ENCODE results near the gene BRMS1L. TPM values are rescaled to one million over a fixed set of nuclear protein-coding genes. Genes with fewer than 3 reads are reported as not detected.

BRMS1L gene
- total and polyA plus RNA-seq, 2 donors (not counting 1 experiment from before 2014, with no cell fraction given): 3.3 to 9.5 TPM

DNA sequence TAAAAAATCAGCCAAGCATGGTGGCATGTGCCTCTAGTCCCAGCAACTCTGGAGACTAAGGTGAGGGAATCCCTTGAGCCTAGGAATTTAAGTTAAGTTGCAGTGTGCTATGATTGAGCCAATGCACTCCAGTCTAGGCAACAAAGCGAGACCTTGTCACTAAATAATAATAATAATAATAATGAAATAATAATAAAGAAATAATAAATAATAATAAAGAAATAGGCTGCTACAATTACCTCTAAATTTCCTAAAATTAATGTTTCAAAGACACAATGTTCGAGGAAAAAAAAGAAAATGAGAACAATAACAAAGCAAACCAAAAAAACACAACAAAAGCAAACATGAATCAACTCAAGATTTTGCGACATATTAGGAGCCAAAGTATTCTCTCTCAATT is 46.8 kb upstream of the BRMS1L start:
- Histone ChIP-seq H3K9me3 (ENCODE audit: control insufficient read depth, insufficient read depth, low read depth, low read length) (no peaks in the 10 kb centered on the region), H3K27ac (ENCODE audit: insufficient read depth, low read length) (no peak overlapping the region), H3K27me3 (ENCODE audit: control insufficient read depth, insufficient read depth, low read length) (no peaks in the 10 kb centered on the region), H3K4me1 (ENCODE audit: control insufficient read depth, extremely low read depth, insufficient read depth, low read length) (no peaks in the 10 kb centered on the region), H3K79me2 (ENCODE audit: control insufficient read depth, insufficient read depth, low read length) (peaks cover 2% of the 10 kb centered on the region), H3K4me3 (replicated peaks in 1 of 4; ENCODE audit: control extremely low read depth in 1 of 4, insufficient read depth in 1 of 4, low read depth in 3 of 4, low read length in 4 of 4) (no peak overlapping the region), H3K4me2 (ENCODE audit: extremely low read depth, insufficient read depth, low read length) (no peak overlapping the region), H4K20me1 (ENCODE audit: control insufficient read depth, extremely low read depth, insufficient read depth, low read length) (no peaks in the 10 kb centered on the region), H2AFZ (ENCODE audit: low read length) (no peak overlapping the region), H3K9ac (ENCODE audit: insufficient read depth, low read length) (no peak overlapping the region), H3K36me3 (ENCODE audit: control insufficient read depth, insufficient read depth, low read length) (no peaks in the 10 kb centered on the region)
- no peak for DNase-seq (ENCODE audit: low read depth in 2 of 2)
- TF ChIP-seq CTCF (conservative IDR thresholded peaks at IDR 0.05 in 1 of 2, IDR thresholded peaks at IDR 0.05 in 1 of 2; ENCODE audit: low read depth in 1 of 2, low read length in 2 of 2) (no peak), EZH2 (IDR thresholded peaks at IDR 0.05; ENCODE audit: low read length, missing control alignments) (no peak)

GRCh38 chr14:35783699-35784098 is 42.4 kb upstream of the BRMS1L start:
- no peaks in the 10 kb centered on the region for H3K27me3 ChIP-seq (ENCODE audit: control insufficient read depth, insufficient read depth, low read length)
- TF ChIP-seq CTCF (conservative IDR thresholded peaks at IDR 0.05 in 1 of 2, IDR thresholded peaks at IDR 0.05 in 1 of 2; ENCODE audit: low read depth in 1 of 2, low read length in 2 of 2): no peak
- TF ChIP-seq EZH2 (IDR thresholded peaks at IDR 0.05; ENCODE audit: low read length, missing control alignments): no peak
- no peak overlapping the region for H3K4me2 ChIP-seq (ENCODE audit: extremely low read depth, insufficient read depth, low read length)
- H2AFZ ChIP-seq (ENCODE audit: low read length): no peak overlapping the region
- H3K36me3 ChIP-seq (ENCODE audit: control insufficient read depth, insufficient read depth, low read length): no peaks in the 10 kb centered on the region
- H3K27ac ChIP-seq (ENCODE audit: insufficient read depth, low read length): no peak overlapping the region
- H3K9ac ChIP-seq (ENCODE audit: insufficient read depth, low read length): no peak overlapping the region
- H3K4me3 ChIP-seq (replicated peaks in 1 of 4; ENCODE audit: control extremely low read depth in 1 of 4, insufficient read depth in 1 of 4, low read depth in 3 of 4, low read length in 4 of 4): no peak overlapping the region
- H3K4me1 ChIP-seq (ENCODE audit: control insufficient read depth, extremely low read depth, insufficient read depth, low read length): no peaks in the 10 kb centered on the region
- DNase-seq (ENCODE audit: low read depth in 2 of 2): no peak
- H4K20me1 ChIP-seq (ENCODE audit: control insufficient read depth, extremely low read depth, insufficient read depth, low read length): no peaks in the 10 kb centered on the region
- no peaks in the 10 kb centered on the region for H3K9me3 ChIP-seq (ENCODE audit: control insufficient read depth, insufficient read depth, low read depth, low read length)
- peaks cover 2% of the 10 kb centered on the region for H3K79me2 ChIP-seq (ENCODE audit: control insufficient read depth, insufficient read depth, low read length)

GRCh38 chr14:35786856-35787255 is 39.3 kb upstream of the BRMS1L start:
- Histone ChIP-seq H3K9ac (ENCODE audit: insufficient read depth, low read length) (no peak overlapping the region), H2AFZ (ENCODE audit: low read length) (no peak overlapping the region), H3K36me3 (ENCODE audit: control insufficient read depth, insufficient read depth, low read length) (no peaks in the 10 kb centered on the region), H3K27ac (ENCODE audit: insufficient read depth, low read length) (no peak overlapping the region), H3K4me3 (replicated peaks in 1 of 4; ENCODE audit: control extremely low read depth in 1 of 4, insufficient read depth in 1 of 4, low read depth in 3 of 4, low read length in 4 of 4) (no peak overlapping the region), H3K79me2 (ENCODE audit: control insufficient read depth, insufficient read depth, low read length) (peaks cover 2% of the 10 kb centered on the region), H4K20me1 (ENCODE audit: control insufficient read depth, extremely low read depth, insufficient read depth, low read length) (no peaks in the 10 kb centered on the region), H3K4me1 (ENCODE audit: control insufficient read depth, extremely low read depth, insufficient read depth, low read length) (no peaks in the 10 kb centered on the region), H3K9me3 (ENCODE audit: control insufficient read depth, insufficient read depth, low read depth, low read length) (no peaks in the 10 kb centered on the region), H3K4me2 (ENCODE audit: extremely low read depth, insufficient read depth, low read length) (no peak overlapping the region), H3K27me3 (ENCODE audit: control insufficient read depth, insufficient read depth, low read length) (no peaks in the 10 kb centered on the region)
- TF ChIP-seq EZH2 (IDR thresholded peaks at IDR 0.05; ENCODE audit: low read length, missing control alignments) (no peak), CTCF (conservative IDR thresholded peaks at IDR 0.05 in 1 of 2, IDR thresholded peaks at IDR 0.05 in 1 of 2; ENCODE audit: low read depth in 1 of 2, low read length in 2 of 2) (no peak)
- no peak for DNase-seq (ENCODE audit: low read depth in 2 of 2)
